AG08396 (cell line): ENCODE data around the gene TMEM59.
A peak's percentile ranks its signal among the peaks of the same experiment; 100 is the strongest.
"Not testable (repeated sequence)": the region's sequence is repeated elsewhere in the genome, so short reads cannot be mapped to it uniquely, and the experiment has no call there.

Source experiments
- DNase-seq: peaks from one replicate; pipeline ENCODE4 v3.0.0; 2012; ENCODE audit warnings: low spot score, mixed read lengths

The TMEM59 gene, protein sequence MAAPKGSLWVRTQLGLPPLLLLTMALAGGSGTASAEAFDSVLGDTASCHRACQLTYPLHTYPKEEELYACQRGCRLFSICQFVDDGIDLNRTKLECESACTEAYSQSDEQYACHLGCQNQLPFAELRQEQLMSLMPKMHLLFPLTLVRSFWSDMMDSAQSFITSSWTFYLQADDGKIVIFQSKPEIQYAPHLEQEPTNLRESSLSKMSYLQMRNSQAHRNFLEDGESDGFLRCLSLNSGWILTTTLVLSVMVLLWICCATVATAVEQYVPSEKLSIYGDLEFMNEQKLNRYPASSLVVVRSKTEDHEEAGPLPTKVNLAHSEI

DNA sequence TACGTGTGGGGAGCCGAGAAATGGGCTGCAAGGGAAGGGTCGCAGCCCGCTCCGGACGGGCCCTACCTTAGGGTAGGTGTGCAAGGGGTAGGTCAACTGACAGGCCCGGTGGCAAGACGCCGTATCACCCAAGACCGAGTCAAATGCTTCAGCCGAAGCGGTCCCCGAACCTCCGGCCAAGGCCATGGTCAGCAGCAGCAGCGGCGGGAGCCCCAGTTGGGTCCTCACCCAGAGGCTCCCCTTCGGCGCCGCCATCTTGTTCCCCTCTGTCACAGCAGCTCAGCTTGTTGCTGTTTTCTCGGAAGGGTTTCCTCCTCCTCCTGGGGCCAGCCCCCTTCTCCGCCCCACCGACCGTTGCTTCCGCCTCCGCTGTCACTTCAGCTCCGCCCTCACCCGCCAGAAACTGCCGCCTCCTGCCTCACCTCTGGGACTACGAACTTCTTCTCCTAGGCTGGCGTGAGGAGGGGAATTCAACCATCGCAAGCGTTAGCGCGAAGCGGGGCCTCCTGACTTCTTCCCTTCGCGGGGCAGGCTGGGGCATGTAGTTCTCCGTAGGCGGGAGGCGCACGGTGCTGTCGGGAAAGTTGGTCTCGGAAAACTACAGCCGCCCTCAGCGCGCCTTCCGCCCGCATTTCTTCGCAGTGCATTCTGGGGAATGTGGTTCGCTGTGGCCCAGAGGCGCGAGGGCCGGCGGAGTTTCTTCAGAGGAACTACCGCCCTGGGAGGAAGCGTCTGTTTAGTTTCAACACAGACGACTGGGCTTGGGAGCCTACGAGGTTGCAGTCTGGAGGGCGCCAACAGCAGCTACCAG is at the start of gene TMEM59, which contains the start of gene TCEANC2:
TSS of gene TMEM59 (minus strand) at position 271 of the 811 bp plus-strand sequence. CDS start at position 255, 16 bp downstream.
TSS of gene TCEANC2 (plus strand) at position 675 of the 811 bp plus-strand sequence. CDS start 815 bp downstream, outside the sequence.
- DNase-seq: peak; percentile 94

DNA sequence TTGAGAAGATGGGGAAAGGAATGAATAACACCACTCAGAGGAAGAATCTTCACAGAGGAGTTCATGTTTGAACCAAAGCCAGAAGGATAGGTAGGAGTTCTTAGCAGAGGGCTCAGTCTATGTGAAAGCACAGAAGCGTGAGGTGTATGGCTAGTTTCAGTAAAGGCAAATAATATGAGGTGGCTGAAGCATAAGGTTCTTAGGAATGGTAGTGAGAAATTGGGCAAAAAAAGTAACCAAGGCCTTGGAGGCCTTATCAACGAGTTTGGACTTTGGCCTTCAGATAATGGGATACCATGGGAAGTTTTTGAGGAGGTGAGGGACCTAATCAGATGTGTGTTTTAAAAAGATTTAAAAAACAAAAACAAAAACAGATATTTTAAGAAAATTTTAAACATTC is 47.5 kb upstream of the TMEM59 start:
- DNase-seq: no peak

DNA sequence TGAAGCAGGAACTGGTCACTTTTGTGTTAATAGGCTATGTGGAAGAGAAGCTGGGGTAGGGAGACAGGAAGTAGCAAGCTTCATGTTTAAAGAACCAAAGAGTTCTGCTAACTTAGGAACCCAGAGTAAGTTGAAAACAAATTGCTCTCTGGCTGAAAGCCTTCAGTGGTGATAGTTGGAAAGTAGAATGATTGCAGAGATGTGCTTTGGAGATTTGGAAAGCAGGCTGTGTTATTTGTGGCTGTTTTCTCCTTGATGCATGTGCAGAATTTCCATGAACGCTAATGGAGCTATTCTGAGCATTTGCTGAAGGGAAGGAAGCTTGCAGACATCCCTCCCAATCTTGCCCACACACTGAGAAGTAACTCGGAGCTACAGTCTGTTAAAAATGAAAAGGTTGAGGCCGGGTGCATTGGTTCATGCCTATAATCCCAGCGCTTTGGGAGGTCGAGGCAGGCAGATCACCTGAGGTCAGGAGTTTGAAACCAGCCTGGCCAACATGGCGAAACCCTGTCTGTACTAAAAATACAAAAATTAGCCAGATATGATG is 46.1 kb upstream of the TMEM59 start:
- no peak for DNase-seq

DNA sequence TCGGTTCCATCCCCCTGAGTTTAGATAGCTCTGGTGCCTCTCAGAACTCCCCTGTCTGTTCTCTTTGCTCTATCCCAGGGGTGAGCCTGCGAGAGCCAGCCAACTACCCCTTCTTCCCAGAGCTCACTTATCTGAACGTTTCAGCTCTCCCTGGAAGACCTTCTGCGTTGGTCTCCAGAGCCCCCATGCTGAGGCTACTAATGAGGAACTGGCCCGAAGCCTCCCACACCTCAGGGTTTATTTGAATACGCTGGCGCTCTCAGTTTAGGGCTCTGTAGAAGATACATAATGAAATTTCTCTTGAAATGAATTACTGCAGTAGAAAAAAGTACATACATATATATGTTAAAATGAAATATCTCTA is 43.9 kb upstream of the TMEM59 start:
- DNase-seq: no peak

DNA sequence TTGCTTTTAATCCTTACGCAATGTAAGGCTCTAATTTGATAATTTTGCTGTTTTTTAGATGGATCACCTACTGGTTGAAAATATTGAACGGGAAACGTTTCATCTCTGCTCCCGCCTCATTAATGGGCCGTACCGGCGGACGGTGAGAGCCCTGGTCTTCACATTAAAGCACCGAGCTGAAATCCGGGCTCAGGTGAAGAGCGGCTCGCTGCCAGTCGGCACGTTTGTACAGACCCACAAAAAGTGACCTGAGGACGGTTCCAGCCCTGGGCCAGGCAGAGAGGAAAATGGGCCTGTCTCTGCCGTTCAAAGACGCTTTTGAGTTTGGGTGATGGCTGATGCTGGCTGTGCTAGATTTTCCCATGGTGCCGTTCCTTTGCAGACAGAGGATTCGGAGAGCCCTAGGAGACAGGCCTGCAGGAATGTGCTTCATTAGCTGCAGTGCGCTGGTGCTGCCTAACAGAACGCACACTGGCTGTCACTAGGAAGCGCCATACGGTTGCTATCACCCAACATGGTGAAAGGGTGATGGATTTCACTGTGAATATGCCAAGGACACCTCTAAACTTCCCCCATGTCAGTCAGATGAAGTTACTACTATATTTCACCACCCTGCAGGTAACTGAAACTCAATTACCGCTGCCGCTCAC is 43.3 kb upstream of the TMEM59 start:
- no peak for DNase-seq

DNA sequence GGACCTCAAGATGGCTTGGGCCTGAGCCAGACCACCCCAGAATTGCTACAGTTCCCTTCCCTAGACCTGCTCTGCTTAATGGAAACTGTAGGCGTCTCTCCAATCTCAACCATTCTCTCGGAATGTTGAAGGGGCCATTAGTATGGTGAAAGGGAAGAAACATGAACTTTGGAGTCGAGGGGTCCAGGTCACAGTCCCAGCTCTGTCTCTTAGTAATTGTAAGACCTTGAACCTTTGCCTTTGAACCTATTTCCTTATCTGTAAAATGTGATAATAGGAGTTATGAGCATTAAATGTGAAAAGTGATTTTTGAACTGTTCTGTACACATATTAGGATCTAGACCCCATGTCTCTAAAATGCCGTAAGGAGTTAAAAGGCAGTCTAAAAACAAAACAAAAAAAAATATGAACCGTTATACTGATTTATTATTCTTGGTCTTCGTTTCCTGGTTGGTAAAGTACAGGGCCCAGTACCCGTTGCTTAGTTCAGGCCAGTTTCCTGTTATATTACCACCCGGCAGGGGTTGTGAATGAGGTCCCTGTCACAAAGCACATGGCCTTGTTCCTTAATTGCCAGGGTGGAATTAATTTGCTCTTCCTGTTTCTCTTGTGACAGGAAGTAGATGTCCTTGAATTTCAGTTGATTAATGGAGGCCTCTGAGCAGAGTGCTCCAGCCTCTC is 42.7 kb upstream of the TMEM59 start:
- no peak for DNase-seq

DNA sequence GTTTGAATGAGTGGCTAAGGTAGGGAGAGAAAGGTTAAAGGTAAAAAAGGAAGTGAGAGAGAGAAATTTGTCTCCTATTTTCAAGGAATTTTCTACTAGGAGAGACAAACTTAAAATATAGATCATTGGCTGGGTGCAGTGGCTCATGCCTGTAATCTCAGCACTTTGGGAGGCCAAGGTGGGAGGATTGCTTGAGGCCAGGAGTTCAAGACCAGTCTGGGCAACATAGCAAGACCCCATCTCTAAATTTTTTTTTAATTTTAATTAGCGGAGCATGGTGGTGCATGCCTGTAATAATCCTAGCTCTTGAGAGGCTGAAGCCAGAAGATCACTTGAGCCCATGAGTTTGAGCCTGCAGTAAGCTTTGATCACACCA is 41.7 kb upstream of the TMEM59 start:
- DNase-seq: not testable (repeated sequence)

DNA sequence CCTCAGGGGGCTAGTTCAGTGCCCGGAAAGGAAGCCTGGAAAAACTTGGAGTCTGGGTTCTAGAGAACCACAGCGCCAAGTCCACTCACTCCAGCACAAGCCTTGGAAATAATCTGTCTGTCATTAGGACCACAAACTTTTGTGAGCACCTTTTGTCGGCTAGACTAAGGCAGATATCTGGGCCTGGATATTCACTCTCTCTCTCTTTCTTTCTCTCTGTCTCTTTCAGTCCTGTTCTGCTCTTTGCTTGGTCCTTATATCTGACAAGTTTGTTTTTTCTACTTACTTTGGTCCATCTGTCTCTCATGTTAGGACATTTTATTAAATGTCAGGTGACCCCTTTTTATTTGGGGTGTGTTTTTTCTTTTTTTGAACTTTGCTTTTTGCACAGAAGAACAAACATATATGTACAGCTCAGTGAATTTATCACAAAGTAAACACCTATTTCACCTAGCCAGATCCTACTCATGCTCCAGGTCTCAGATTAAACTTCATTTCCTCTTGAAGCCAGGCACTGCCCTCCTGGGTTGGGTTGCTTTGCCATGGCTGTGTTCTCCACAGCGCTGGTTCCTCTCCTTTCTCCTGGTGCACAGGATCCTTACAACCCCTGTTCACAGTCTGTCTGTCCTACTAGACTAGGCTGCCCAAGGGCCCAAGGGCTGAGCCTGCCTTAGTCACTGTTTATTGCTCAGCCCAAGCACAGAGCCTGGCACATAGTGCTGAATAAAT is 41.2 kb upstream of the TMEM59 start:
- no peak for DNase-seq

DNA sequence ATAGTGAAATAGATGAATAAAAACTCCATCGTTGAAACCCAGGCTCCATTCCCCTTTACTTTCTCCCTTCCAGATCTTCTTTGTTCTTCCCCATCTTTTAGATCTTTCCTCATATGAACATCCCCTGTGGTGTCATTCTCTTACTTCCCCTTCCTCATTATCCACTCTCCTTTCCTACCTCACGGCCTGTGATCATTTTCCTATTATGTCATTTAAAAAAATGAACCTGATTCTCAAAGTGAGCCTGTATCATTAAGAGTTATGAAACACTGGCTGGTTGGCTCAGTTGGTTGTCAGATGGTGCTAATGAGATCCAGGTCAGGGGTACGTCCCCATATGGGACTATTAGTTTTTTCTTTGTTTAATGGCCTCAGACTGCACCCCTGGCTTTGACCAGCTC is 38.7 kb upstream of the TMEM59 start:
- DNase-seq: no peak

DNA sequence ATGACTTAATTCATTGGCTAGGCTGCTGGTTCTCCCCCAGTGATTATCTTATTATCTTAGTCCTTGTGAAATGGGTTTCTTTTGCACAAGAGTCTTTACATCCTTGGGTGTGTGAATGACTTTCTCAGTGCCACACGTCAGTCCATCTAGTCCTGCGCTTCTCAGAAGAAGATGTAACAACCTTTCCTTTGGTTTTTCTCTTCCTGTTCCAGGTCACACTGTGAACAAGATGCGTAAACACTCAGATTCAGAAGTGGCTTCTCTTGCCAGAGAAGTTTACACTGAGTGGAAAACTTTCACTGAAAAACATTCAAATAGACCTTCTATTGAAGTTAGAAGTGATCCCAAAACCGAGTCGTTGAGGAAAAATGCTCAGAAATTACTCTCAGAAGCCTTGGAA is 35.4 kb upstream of the TMEM59 start:
- no peak for DNase-seq

DNA sequence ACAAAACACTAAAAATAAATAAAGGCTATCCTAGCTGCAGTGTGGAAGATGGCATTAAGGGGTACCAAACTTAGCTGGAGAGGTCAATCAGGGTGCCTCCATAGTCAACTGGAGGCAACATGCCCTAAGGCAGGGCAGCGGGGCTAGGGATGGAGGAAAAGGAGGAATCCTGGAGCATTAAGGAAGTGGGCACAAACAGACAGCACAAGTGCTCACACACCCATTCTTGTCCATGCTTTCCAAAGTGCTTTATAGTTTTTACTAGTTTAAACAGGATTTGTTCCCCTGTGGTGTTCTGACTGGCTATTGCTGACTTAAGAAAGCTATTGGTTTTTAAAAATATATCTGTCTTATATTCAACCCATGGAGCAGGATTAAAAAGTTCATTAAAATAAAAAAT is 33.8 kb upstream of the TMEM59 start:
- no peak for DNase-seq

DNA sequence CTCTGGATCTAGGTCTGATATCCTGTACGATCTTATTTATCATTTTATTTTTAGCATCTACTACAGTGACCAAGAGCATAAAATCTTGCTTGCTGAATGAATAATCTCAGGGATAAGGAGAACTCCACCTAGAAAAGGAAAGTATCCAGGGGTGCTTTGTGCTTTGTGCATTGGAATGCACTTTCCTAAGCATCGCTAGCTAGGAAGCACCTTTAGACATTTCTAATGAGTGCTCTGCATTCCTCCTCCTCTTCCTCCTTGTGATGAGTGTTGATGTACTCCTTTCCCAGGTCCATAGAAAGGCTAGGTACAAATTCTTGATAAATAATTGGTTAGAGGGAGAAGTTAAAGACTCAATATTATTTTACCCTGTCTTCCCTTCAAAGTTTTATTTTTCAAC is 31.8 kb upstream of the TMEM59 start:
- no peak for DNase-seq

DNA sequence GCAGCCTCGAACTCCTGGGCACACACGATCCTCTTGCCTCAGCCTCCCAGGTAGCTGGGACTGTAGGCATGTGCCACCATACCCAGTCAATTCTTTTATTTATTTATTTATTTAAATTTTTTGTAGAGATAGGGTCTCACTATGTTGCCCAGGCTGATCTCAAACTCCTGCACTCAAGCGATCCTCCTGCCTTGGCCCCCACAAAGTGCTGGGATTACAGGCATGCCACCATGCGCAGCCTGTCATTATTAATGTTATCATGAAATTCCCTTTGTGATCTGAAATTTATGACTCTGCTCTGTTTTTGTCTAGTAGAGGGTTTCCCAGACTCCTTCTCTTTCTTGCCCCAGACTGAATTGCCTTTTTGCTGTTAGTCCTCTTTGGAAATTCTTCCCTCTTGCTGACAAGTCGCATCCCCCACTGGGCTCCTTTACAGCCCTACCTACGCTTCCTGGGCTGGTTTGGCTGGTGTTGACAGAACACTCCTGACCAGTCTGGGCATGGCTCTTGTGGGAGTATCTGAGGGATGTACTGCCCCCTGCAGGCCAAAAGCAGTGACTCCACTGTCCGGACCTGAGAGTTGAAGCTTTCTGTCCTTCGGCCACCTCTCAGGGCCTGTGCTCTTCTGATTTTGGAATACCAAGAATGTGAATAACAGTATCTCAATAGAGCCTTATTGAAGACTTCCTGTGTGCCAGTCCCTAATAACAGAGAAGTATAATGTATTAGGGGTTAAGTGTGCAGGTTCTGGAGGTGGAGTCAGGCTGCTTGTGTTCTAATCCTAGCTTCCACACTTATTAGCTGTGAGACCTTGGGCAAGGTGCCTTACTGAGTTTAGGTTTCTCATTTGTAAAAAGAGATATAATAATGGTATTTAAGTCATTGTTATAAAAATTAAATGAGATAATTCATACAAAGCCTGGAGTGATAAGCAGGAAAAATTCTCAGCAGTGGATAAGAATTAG is 28.6 kb upstream of the TMEM59 start:
- peak; percentile 75 for DNase-seq

DNA sequence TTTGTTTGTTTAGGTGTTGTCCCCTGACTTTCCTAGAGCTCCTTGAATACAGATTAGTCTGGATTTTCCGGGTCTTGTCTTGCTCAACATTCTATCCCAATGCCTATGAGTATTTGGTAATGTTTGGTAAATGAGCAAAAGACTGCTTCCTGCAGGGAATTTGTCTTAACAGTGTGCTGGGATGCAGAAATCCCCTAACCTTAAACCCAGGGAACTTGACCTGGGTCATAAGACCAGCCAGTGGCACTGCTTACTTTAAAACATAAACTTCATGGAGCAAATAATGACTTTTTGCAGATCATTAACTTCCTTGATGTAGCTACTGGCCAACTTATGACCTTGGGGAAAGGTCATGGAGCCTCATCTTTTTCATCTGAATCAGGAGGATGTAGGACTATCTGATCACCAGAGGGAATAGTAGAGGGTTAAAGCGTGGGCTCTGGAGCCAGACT is 27.6 kb upstream of the TMEM59 start:
- no peak for DNase-seq

DNA sequence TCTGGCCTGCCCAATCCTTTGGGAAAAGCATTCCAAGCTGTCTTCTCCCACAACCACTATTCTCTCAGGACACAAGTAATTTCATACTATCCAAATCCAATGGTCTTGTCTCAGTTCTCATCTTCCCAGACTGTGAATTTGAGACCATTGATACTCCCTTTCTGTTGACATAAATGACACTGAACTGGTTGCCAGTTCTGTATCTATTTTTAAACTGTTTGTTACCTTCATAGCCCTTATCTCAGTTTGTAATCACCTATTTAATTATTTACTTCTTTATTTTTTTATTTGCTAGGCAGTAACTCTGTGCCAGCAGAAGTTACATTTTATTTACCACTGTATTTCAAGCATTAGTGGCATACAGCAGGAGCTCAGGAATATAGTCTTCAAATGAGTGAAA is 24.4 kb upstream of the TMEM59 start:
- no peak for DNase-seq

DNA sequence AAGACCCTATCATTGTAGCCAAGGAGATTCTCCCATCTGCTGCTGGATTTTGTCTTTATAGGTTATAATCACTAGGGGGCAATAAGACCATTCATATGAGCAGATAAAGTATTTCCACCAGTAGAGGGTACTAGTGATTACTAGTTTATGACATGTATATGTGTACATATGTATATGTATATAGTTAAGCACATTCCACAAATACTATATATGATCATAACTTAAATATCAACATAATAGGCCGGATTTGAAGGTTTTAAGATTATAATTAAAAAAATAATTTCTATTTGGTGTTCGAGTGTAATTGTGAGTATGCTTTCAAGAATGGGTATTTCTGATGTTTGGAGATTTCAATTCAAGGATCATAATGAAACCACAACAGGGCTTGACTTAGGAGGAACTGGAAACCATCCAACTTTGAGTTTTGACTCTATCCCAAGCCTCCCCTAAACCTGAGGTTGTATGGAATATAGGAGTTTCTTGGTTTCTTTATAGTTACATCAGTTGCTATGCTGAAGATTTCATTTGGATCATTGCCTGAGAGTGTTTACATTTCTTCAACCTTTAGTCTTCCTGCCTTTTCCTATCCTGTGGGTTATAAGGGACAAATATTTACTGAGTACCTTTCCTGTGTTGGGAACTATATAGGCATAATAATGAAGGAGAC is 17.3 kb upstream of the TMEM59 start:
- DNase-seq: peak; percentile 35

DNA sequence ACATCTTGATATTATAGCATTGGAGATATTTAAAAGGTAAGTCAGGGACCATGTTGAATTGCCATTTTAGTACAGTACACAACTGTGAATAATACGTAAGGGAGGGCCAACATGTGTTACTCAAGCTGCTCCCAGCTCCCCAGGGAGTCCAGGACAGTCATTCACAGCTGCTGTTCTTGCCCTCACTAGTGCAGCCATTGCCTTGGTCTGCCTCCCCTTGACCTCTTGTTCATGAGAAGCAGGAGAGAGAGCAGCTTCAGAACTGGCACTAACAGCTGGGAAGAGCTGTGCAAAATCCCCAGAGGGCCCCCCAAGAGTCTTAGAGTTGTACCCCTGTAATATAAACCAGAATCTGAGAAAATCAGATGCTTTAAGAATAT is 16.8 kb upstream of the TMEM59 start:
- no peak for DNase-seq

DNA sequence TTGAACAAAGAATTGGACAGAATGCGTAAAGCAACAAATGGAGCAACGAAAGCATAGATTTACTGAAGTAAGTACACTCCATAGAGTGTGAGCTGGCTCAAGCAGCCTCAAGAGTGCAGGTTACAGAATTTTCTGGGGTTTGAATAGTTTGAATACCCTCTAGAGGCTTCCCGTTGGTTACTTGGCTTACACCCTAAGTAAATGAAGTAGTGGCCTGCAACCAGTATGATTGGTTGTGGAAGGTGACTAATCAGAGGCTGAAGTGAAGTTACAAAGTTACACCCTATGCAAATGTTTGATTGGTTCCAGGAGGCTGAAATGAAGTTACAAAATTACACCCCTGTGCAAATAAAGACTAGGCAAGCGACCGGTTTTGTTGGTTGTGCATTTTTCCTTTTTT is 11.3 kb upstream of the TMEM59 start:
- DNase-seq: no peak

DNA sequence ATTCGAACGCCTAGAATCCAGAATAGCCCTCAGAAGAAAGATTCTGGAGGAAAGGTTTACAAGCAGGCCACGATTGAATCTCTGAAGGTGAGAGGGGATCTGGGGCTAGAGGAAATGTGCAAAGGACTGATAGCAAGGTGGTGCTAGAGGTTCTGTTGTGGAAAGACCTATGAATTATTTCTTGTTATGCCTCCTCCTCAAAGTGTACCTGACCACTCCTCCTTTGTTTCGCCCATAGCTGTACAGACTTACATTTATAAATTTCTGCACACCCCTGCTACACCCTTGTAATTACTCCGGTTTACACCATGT is 1.4 kb upstream of the TMEM59 start:
- no peak for DNase-seq
